Right renal cortex interstitium (tissue), 3 donors: ENCODE data around the gene SHC1. TPM values are rescaled to one million over a fixed set of nuclear protein-coding genes. Genes with fewer than 3 reads are reported as not detected.

Experiments
- polyA plus RNA-seq, 3 donors: library from polyadenylated mRNA; unstranded; fragments of 120-200 nt; gene quantifications; one replicate each; pipeline ENCODE4 v1.2.1, GENCODE V29; 2013; ENCODE audit not compliant: insufficient read length in 3 of 3

SHC1 gene
- polyA plus RNA-seq, 3 donors = 74.7 to 82.3 (median 76.1) TPM

Other genes with a start within 250 kb of the SHC1 start
- 1 to 10 TPM; 2.0 to 2.8 (median 2.4) TPM for gene KCNN3, start 100.5 kb downstream of the SHC1 start, polyA plus RNA-seq
- 10 to 100 TPM; 42.2 to 43.6 (median 43.3) TPM for gene PMVK, start 34.0 kb downstream of the SHC1 start, polyA plus RNA-seq
- 10 to 100 TPM; 67.1 to 71.0 (median 67.8) TPM for gene PBXIP1, start 14.6 kb downstream of the SHC1 start, polyA plus RNA-seq
- 10 to 100 TPM; 41.8 to 46.5 (median 42.6) TPM for gene PYGO2, start 9.0 kb downstream of the SHC1 start, polyA plus RNA-seq
- 100 to 1,000 TPM; 102 to 114 (median 104) TPM for gene CKS1B, start 3.9 kb upstream of the SHC1 start, polyA plus RNA-seq
- 10 to 100 TPM; 28.1 to 30.7 (median 29.0) TPM for gene FLAD1, start 12.6 kb upstream of the SHC1 start, polyA plus RNA-seq
- gene LENEP, start 22.8 kb upstream of the SHC1 start, polyA plus RNA-seq = not detected
- gene ZBTB7B, start 32.1 kb upstream of the SHC1 start, polyA plus RNA-seq = 10 to 100 TPM in 2 of 3 donors, 1 to 10 TPM in 1; 10.0 to 13.8 (median 11.5) TPM
- gene DCST2, start 63.0 kb upstream of the SHC1 start, polyA plus RNA-seq = 1 to 10 TPM in 2 of 3 donors, under 1 TPM in 1; 0.85 to 1.3 (median 1.3) TPM
- gene DCST1, start 63.1 kb upstream of the SHC1 start, polyA plus RNA-seq = under 1 TPM; 0.21 to 0.29 (median 0.28) TPM
- 10 to 100 TPM; 36.5 to 37.6 (median 36.8) TPM for gene ADAM15, start 80.6 kb upstream of the SHC1 start, polyA plus RNA-seq
- 10 to 100 TPM; 18.0 to 20.3 (median 18.5) TPM for gene EFNA4, start 93.0 kb upstream of the SHC1 start, polyA plus RNA-seq
- 1 to 10 TPM; 4.8 to 6.5 (median 6.1) TPM for gene EFNA3, start 108.1 kb upstream of the SHC1 start, polyA plus RNA-seq
- 10 to 100 TPM; 68.2 to 78.3 (median 74.4) TPM for gene EFNA1, start 157.1 kb upstream of the SHC1 start, polyA plus RNA-seq
- gene SLC50A1, start 165.1 kb upstream of the SHC1 start, polyA plus RNA-seq = 10 to 100 TPM; 52.9 to 57.0 (median 55.8) TPM
- 10 to 100 TPM; 26.4 to 36.9 (median 33.0) TPM for gene DPM3, start 169.8 kb upstream of the SHC1 start, polyA plus RNA-seq
- 100 to 1,000 TPM; 140 to 153 (median 152) TPM for gene KRTCAP2, start 202.6 kb upstream of the SHC1 start, polyA plus RNA-seq
- 1 to 10 TPM; 2.4 to 2.9 (median 2.9) TPM for gene TRIM46, start 203.1 kb upstream of the SHC1 start, polyA plus RNA-seq
- 10 to 100 TPM; 29.3 to 34.9 (median 31.9) TPM for gene THBS3, start 237.2 kb upstream of the SHC1 start, polyA plus RNA-seq
- 10 to 100 TPM; 40.0 to 44.2 (median 42.2) TPM for gene MTX1, start 237.9 kb upstream of the SHC1 start, polyA plus RNA-seq